Smooth muscle cell of the brain vasculature (primary cell): ENCODE data around the gene RPL4.
"Not testable (repeated sequence)": the region's sequence is repeated elsewhere in the genome, so short reads cannot be mapped to it uniquely, and the experiment has no call there.

Experiments
- DNase-seq: peaks from one replicate; pipeline ENCODE4 v3.0.0-alpha.2; 2012; ENCODE audit warnings: low read depth, low spot score

Gene RPL4

DNA sequence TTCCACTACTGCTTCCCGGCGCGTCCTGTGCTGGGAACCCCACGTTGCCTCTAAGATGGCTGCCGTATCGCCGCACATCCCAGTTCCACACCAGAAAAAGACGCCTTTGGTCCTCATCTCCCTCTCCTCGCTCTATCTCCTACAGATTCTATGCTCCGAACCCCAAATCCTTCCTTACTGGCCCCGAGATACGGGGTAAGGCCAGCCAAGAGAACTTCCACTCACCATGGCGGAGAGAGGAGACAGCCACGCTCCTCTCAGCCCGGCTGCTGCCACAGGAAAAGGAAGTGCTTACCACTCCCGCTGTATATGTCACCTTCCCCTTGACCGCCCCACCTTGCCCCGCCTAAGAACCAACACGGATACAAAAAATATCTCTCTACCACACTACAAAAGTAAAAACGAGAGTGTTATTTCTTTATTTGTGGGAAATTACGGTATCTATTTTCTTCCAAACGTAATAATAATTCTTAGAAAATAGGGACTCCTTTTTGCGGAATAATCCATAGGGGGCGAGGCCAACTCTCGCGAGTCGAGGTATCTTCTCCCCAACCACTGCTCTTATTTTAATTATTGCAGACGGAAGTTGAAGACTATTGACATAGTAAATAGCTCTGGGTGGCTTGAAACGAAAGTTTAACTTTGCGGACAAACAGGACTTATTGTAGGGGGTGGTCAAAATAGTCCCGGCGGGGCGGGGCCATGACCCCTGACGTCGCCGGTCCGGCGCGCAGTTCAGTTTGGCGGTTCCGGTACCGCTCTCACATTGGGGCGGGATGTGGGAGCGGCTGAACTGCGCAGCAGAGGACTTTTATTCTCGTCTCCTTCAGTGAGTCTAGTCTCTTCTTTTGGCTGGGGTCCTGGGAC, at the start of gene RPL4, which contains the start of gene ZWILCH:
RPL4 (minus strand) TSS at position 293 of the 867 bp plus-strand sequence; CDS start at position 228, 65 bp downstream.
ZWILCH (plus strand) TSS at position 764 of the 867 bp plus-strand sequence; CDS start at position 777, 13 bp downstream.
- peak; percentile 68 for DNase-seq

DNA sequence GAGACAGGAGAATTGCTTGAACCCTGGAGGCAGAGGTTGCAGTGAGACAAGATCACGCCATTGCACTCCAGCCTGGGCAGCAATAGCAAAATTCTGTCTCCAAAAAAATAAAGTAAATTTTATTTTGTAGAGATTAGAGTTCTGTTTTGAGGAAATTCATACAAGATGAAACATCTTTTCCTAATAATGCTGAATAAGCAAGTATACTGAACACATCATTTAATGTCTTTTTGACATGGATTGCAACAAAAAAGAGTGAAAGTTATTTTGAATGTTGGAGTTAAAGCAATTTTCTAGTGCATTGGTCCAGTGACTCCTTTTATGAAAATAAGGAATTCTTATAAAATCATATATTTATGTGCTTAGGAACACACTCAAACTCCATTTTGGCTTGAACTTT, 40.6 kb upstream of the RPL4 start:
- no peak for DNase-seq

DNA sequence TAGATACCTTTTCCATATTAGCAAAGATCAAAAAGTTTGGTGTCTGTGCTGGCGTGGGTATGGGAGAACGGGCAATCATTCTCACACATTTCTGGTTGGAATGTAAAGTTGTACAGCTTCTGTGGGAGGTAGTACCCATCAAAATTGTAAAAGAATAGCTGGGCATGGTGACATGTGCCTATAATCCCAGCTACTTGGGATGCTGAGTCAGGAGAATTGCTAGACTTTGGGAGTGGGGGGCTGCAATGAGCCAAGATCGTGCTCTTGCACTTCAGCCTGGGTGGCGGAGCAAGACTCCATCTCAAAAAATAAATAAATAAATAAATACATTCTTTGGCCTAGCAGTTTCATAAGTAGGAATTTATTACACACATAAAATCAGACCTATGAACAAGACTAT, 38.2 kb upstream of the RPL4 start:
- DNase-seq, result no peak

DNA sequence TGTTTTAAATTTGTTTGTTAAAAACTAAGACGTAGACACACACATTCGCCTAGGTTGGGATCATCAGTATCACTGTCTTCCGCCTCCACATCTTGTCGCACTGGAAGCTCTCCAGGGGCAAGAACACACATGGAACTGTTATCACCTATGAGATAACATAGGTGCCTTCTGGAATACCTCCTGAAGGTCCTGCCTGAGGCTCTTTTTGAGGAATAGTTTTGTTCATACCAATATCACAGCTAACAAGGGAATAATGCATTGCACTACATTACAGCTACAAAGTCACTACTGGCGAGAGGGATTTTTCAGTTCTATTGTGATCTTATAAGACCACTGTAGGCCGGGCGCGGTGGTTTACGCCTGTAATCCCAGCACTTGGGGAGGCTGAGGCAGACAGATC, 30.4 kb upstream of the RPL4 start:
- DNase-seq, result no peak

DNA sequence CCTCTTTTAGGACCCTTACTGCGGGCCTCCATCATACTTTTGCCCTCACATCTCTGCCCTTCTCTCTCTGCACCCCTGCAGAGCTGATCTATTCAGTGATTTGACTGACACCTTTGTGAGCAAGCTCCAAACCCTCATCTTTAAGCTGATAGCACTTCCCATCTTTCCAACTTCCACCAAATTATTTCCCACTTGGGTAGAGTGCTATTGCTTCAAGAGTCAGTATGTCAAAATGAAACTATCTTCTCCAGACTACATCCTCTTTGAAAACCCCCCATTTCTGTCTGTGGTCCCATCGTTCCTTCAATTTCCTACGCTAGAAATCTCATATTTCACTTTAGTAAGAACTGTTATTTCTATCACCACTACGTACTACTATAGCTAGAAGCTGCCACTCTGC, 20.2 kb upstream of the RPL4 start:
- no peak for DNase-seq

DNA sequence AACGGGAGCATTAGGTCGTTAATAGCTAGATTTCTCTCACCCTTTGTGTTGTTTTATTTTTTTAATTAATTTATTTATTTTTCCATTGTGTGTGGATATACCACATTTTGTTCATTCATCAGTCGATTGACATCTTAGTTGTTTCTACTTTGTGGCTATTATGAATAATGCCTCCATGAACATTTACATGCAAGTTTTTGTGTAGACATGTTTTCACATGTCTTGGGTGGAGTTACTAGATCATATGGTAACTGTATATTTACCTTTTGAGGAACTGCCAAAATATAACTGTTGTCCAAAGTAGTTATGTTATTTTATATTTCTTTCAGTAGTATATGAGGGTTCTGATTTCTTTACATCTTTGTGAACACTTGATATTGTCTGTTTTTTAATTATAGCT, 19.3 kb upstream of the RPL4 start:
- no peak for DNase-seq

DNA sequence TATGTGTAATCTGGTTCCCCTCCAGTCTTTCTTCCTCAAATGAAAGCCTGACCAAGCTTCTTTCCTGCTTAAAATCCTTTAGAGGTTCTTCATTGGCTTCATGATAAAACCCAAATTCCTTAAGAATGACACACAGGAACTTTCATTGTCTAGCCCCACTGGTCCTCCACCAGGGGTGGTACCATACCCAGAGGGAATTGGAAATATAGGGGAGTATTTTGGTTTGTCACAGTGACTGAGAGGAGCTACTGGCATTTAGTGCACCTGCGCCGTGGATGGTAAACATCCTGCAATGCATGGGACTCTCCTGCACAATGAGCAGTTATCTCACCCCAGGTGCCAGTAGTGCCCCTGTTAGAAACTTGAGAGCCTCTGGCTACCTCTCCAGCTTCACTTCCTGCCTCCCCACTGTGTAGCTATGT, 11.3 kb upstream of the RPL4 start:
- DNase-seq, result no peak

DNA sequence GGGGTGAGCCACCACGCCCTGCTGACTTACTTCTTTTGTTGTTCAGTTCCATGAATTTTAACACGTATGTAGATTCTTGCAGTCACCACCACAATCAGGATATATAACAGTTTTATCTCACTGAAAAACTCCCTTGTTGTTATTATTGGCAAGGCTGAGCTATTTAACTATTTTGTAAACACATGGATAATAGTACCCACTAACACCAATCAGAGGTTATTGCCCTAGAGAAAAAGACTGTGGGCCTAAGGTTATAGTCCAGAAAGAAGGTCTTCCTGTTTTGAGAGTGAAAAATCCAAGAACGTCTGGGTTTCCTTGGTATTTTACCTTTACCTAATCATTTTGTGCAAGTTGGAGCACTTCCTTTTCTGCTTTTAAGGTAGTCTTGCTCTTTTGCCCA, 9.9 kb upstream of the RPL4 start:
- no peak for DNase-seq

DNA sequence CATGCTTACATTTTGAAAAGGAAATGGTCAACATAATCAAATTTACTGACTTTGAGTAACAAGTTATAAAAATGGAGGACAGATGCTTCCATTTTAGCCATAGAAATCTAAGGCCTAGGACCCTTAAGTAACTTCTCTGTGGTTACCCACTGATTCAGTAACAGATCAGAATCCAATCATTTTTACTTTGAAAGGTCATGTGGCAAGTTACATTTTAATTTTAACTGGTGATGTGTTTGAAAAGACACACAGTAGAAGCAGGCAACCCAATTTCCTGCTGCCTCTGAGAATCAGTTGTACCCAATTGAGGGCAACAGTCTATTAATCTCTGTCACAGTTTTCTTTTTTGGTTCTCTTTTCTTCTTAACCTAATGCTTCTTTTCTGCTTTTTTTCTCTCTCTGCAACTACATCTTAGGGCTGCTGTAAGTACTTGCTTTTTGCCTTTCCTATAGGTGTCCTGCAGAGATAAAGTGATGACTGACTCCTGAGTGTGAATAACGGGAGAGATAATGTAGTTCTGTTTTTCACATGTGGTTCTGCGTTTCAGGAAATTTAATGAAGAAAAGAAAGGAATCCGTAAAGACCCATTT, 3.7 kb upstream of the RPL4 start:
- no peak for DNase-seq

DNA sequence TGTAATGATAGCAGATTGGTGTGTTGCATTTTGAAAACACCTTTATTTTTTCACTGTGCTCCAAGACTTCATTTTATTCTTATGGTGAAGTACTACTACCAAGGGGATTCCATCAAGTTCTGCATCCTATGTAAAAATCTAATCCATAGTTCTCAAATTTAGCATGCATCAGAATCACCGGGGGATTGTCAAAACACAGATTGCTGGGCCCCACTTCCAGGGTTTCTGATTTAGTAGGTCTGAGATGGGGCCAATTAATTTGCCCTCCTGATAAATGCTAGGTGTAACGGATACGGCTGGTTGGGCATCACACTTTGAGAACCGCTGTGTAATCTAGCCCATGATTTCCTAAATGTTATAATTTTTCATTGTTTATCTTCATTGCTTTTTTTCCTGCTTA, 1.2 kb upstream of the RPL4 start:
- no peak for DNase-seq

DNA sequence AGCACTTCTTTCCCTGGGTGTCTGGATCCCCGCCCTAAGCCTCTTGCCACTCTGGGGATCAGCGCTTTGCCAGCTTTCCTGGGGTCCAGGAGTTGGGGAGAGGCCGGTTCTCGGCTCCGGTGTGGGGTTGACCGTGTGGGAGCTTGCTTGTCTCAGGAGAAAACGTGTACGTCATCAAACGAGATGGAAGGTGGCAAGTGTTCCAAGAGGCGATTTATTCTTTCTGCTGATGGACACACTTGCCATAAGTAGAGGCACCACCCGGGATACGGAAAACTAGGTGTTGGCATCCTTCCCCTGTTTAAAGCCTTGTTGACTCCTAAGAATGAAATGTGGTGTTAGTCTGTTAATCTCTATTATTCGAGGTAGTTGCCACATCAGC, 766 bp upstream of the RPL4 start:
- peak; percentile 13 for DNase-seq

DNA sequence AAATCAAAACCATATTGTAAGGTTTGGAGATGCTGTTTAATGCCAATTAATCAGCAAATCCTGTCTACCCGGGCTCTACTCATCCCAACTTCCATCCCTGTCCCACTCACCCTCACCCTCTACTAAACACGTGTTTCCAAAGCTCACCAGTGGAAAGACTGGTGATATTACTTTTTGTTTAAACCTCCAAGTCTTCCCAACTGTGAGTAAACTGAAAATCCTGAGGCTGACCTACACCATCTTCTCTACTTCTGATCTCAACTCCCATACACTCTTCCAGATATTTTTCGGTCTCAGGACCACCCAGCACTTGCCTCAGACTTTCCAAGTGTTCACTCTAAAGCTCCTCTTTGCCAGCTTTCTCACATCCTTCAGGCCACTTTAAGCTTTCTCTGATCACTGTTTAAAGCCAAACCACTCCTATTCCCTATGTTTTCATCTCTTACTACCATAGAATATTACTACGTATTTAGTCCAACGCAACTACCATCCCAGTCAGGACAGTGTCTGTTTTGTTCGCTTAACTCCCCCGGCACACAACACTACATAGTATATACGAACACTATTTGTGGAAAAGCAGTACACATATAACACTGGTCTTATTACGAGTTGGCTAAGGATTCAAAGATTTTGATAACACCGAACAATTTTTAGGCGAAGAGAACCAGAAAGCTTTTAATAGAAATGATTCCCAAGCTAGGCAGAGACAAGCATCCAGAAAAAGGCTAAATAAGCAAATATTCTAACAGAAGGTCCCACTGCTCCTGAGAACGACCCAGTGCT, 684 bp downstream of the RPL4 start:
- no peak for DNase-seq

DNA sequence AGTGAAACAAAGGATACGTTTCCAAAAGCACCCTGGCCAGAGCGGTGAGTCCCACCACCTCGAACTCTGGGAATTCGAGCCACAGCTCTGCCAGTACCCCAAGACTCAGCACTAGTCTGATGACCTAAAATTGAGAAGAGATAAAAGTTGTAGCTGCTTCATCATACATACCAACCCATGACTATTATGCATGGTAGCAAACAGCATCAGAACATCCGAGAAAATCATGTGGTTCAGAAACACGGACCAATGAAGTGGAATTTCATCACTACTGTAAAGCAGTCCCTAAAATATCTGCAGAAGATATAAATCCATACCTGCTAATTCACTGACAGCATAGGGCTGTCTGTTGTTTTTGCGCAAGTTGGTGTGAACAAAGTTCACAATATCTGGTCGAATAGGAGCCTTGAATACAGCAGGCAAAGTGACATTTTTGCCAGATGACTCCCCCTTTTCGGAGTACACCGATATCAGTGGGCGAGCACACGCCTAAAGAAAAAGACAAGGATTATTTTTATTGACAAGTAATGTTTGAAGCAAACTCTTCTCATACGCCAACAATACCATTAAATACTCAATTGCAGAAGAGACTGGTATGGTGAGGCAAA, 1.5 kb downstream of the RPL4 start:
- DNase-seq, result not testable (repeated sequence)

DNA sequence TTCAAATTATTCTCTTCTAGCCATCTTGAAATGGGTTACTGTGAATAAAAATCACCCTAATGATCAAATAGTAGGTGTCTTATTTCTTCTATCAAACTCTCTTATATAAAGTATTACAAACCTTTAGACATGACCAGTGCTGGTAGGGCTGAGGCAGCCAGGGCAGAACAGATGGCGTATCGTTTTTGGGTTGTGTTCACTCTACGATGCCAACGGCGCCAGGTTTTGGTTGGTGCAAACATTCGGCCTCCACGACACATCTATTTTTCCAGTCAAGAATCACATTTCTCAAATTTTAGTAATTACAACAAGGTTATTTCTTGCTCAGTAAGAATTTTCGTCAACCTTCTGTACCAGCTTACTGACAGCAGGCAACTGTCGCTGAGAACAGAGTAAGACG, 2.2 kb downstream of the RPL4 start:
- no peak for DNase-seq

DNA sequence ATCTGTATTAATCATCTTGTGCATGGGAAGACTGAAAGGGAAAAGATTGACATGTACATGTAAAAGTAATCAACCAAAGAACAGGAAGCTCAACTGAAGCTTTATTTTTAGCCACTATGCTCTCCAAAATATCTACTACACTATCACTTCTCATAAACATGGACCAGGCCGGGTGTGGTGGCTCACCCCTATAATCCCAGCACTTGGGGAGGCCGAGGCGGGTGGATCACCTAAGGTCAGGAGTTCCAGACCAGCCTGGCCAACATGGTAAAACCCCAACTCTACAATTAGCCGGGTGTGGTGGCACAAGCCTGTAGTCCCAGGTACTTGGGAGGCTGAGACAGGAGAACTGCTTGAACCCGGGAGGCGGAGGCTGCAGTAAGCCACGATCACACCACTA, 4.3 kb downstream of the RPL4 start:
- not testable (repeated sequence) for DNase-seq

DNA sequence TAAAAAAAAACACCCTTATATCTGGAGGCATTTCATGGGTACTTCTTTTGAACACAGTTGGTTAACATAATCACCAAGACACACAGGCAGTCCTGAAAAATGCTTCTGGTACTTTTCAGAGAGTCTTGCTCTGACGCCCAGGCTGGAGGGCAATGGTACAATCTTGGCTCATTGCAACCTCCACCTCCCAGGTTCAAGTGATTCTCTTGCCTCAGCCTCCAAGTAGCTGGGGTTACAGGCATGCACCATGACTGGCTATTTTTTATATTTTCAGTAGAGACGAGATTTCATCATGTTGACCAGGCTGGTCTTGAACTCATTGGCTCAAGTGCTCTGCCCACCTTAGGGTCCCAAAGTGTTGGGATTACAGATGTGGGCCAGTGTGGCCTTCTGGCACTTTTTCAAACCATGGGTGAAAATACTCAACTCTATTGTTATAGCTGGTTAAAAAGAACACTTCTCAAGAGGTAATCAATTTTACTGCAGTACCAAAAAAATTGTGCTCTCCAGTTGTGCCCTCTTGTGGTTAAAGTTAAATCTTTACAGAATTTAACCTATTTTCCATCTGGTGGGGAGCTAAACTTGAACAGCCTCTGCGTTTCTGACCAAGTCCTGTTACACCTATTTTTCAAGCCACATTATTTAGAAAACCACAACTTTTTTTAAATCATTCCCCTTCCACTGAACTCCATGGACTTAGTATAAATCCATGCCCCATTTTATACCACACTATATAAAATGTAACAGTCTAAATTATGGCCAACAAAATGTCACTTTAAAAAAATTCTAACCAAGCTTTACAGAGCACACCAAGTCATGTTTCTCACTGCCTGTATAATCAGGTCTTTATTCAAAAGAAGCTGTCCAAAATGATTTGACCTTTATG, 5.9 kb downstream of the RPL4 start:
- peak; percentile 15 for DNase-seq

DNA sequence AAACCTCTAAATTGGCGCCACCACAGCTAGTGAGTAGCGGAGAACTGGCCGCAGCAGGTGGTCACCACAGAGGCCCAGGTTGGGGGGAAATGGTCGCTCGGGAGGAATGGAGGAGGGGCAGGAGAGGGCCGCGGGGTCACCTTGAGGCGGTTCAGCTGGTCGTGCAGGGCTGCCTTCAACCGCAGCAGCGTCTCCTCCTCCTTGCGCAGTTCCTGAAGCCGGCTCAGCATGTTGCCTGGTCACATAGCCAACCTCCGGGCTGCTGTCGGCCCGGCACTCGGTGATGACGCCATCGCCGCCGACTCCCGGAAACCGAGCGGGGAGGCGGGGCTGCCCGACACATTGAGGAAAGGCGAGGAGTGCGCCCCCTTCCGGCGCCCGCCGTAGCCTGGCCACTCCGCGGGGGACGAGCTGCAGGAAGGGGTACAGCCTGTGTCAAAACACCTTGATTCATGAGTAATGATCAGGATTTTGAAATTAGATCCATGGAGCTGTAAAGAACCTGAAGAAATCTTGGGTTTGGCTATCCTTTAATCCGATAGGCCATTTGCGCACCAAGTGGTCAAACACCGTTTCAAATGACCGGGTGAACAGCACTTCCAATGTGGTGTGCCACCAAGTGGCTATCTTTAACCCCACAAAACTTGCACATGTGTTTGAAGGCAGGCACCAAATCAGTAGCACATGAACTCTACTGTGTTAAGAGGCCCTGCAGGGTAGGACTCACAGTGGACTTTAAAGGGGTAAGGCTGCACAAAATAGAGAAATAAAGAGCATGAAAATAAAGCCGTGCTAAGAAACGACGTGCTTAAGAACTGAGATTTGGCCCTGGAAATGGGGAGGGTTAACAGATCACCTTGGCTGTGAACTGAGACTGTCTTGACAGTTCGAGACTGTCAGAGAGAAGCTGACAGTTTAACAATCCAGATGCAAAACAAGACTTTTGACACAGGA, 6.9 kb downstream of the RPL4 start, which contains the start of gene SNAPC5:
SNAPC5 (minus strand) TSS at position 261 of the 954 bp plus-strand sequence; CDS start at position 230, 31 bp downstream.
- peak; percentile 92 for DNase-seq

DNA sequence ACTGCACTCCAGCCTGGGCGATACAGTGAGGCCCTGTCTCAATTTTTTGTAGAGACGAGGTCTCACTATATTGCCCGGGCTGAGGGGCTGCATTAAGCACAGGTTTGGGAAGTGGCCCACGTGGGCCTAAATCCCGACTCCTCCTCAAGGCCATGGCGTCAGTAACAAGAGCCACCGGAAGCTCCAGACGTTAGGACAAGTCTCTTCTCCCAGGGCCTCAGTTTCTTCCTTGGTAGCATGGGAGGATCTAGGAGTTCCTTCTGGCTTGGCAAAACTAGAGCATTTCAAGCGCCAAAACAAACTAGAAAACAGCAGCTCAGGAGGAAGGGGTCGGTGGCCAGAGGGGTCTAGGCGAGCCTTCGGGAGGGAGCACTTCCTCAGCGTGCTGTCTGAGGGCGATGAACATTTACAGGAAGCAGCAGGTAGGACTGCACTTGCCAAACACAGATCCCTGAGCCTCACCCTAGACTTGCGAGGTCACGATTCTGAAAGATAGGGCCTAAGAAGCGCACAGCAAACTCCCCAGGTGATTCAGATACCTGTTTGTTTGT, 7.6 kb downstream of the RPL4 start:
- DNase-seq, result no peak

DNA sequence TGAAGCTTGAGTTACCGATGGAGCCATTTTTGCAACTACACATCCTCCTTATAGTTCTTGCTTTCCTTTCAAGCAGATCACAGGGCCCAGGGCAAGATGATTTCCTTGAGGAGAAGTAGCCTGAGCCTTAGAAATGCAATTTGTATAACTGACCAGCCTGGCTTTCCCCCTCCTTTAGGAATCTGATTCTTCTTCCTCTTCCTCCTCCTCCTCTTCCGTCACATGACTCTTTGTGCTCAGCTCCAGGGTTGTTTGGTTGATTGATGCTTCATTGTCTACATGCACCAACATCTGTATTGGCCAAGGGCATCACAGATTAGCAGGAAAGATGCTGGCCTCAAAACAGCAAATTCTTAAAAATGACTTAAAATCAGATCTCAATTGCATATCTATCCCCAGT, 10.4 kb downstream of the RPL4 start:
- DNase-seq, result no peak
